PC-9 (cell line): ENCODE data around the gene TMUB1.

Experiments
- CTCF ChIP-seq: fragments of 200-600 bp; sonication (generic); conservative IDR thresholded peaks from 2 replicates; pipeline ENCODE4 v1.6.1; 2017; ENCODE audit warnings: mixed run types, antibody characterized with exemption, mild to moderate bottlenecking, moderate library complexity
- EZH2 ChIP-seq: fragments of 200-600 bp; sonication (generic); IDR thresholded peaks from 2 replicates; pipeline ENCODE4 v1.8.0; 2017; ENCODE audit warnings: antibody characterized with exemption, low read depth

GRCh38 chr7:151130741-151131157 lies 47.5 kb upstream of the TMUB1 start:
- TF ChIP-seq CTCF (no peak), EZH2 (no peak)
